ENCODE data around the gene MGAT5. TPM values are rescaled to one million over a fixed set of nuclear protein-coding genes. Genes with fewer than 3 reads are reported as not detected.

The MGAT5 gene
- total and polyA plus RNA-seq, 4 experiments from 2014 or later, result 4.4 to 81.3 (median 48.0) TPM

DNA sequence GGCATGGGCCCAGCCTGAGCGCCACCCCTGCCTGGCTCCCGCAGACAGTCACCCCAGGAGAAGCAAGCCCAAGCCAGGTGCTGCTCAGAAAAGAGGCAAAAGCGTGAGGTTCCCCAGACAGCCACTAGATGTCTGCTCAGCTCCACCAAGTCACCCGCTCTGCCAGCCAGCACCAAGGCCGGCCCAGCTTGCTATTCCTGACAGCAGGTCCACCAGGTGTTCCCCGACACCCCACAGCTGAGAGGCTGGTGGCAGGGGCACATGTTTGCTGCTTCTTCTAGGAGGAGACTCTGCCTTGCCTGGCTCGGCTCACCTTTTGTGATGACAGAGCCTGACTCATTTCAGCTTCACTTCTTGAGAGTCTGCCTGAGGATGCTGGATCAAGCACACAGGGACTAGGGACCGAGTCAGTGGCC, 206.7 kb downstream of the MGAT5 start:
- no peaks in the 10 kb centered on the region for H3K4me1 Mint-ChIP-seq
- no peak overlapping the region for H3K4me3 Mint-ChIP-seq
- H3K27me3 Mint-ChIP-seq, result no peaks in the 10 kb centered on the region
- H3K27me3 ChIP-seq (ENCODE audit: insufficient read depth, low read length), result no peaks in the 10 kb centered on the region
- H3K9me3 Mint-ChIP-seq, result peaks cover 0 to 4% (median 0%) of the 10 kb centered on the region in 8 donors
- CTCF ChIA-PET (ENCODE audit: partially characterized antibody), result interaction anchor here (0.8 to 1.4 kb wide), 6 partner anchors 9 to 438 kb away, joined by 3 to 4 read pairs (median 3); no protein-coding TSS in a partner anchor
- intact Hi-C loops (cut with micrococcal nuclease), result loop anchor here (1.0 to 10.0 kb wide), 2 partner anchors 234 to 438 kb away; no protein-coding TSS in a partner anchor
- POLR2A ChIA-PET (ENCODE audit: partially characterized antibody), result no interaction called here
- no peak overlapping the region for H3K4me3 ChIP-seq (ENCODE audit: low read length in 2 of 2)
- H3K4me1 ChIP-seq (ENCODE audit: insufficient read depth, low read length), result no peaks in the 10 kb centered on the region
- DNase-seq, result peak in 4 of 5 donors; percentile 30 to 36 (median 34)
- peaks cover 0 to 2% of the 10 kb centered on the region in 2 donors for H3K36me3 Mint-ChIP-seq
- H3K36me3 ChIP-seq (ENCODE audit: insufficient read depth, low read length), result no peaks in the 10 kb centered on the region
- H3K9me3 ChIP-seq (ENCODE audit: control insufficient read depth in 1 of 2, low read length in 2 of 2), result no peaks in the 10 kb centered on the region
- H3K27ac ChIP-seq (ENCODE audit: low read depth, low read length), result no peak overlapping the region
- H3K27ac Mint-ChIP-seq, result no peak overlapping the region

DNA sequence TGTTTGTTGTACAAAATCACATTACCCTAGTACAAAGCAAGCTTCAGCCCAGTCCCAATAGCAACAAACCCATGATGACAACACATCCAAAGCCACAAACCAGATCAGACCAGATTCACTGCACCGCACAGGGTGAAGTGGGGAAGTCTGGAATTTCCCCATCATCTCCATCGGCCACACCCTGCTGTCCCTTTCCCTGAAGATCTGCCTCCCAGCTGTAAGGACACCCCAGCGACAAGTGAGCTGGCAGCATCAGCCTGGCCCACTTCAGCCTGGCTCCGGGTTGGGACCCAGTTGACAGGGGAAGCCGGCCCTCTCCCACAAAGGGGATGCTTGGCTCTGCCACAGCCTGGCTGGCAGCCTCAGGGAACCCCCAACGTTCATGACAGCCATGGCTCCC, 207.6 kb downstream of the MGAT5 start:
- Mint-ChIP-seq H3K4me3 (no peak overlapping the region), H3K27me3 (no peaks in the 10 kb centered on the region), H3K4me1 (no peaks in the 10 kb centered on the region), H3K36me3 (no peaks in the 10 kb centered on the region), H3K27ac (peak overlapping the region in 2 of 7 donors; percentile 57 to 62), H3K9me3 (peaks cover 0 to 4% (median 0%) of the 10 kb centered on the region in 8 donors)
- Histone ChIP-seq H3K27ac (ENCODE audit: low read depth, low read length) (no peak overlapping the region), H3K4me1 (ENCODE audit: insufficient read depth, low read length) (no peaks in the 10 kb centered on the region), H3K4me3 (ENCODE audit: low read length in 2 of 2) (no peak overlapping the region), H3K27me3 (ENCODE audit: insufficient read depth, low read length) (no peaks in the 10 kb centered on the region), H3K9me3 (ENCODE audit: control insufficient read depth in 1 of 2, low read length in 2 of 2) (no peaks in the 10 kb centered on the region), H3K36me3 (ENCODE audit: insufficient read depth, low read length) (no peaks in the 10 kb centered on the region)
- POLR2A ChIA-PET (ENCODE audit: partially characterized antibody), result no interaction called here
- intact Hi-C loops (cut with micrococcal nuclease), result loop anchor here (10.0 kb wide), 1 partner anchor 233 kb away; no protein-coding TSS in a partner anchor
- DNase-seq, result no peak
- CTCF ChIA-PET (ENCODE audit: partially characterized antibody), result interaction anchor here (1.2 to 1.4 kb wide), 2 partner anchors 362 to 429 kb away, joined by 3 to 4 read pairs; no protein-coding TSS in a partner anchor

- Mint-ChIP-seq H3K4me1 (no peaks in the 10 kb centered on the region), H3K9me3 (peaks cover 0 to 4% (median 0%) of the 10 kb centered on the region in 8 donors), H3K4me3 (no peak overlapping the region), H3K36me3 (no peaks in the 10 kb centered on the region), H3K27ac (no peak overlapping the region), H3K27me3 (no peaks in the 10 kb centered on the region)
- H3K27me3 ChIP-seq (ENCODE audit: insufficient read depth, low read length), result no peaks in the 10 kb centered on the region
- no peaks in the 10 kb centered on the region for H3K36me3 ChIP-seq (ENCODE audit: insufficient read depth, low read length)
- H3K27ac ChIP-seq (ENCODE audit: low read depth, low read length), result no peak overlapping the region
- no peak overlapping the region for H3K4me3 ChIP-seq (ENCODE audit: low read length in 2 of 2)
- no peaks in the 10 kb centered on the region for H3K9me3 ChIP-seq (ENCODE audit: control insufficient read depth in 1 of 2, low read length in 2 of 2)
- H3K4me1 ChIP-seq (ENCODE audit: insufficient read depth, low read length), result no peaks in the 10 kb centered on the region
- ChIA-PET POLR2A (ENCODE audit: partially characterized antibody) (no interaction called here), CTCF (ENCODE audit: partially characterized antibody) (no interaction called here)
- intact Hi-C loops (cut with micrococcal nuclease), result loop anchor here (10.0 kb wide), 1 partner anchor 233 kb away; no protein-coding TSS in a partner anchor
- no peak for DNase-seq
Observed at GRCh38 chr2:134462275-134462674, 208.4 kb downstream of the MGAT5 start.

- H3K4me1 Mint-ChIP-seq, result no peaks in the 10 kb centered on the region
- H3K27me3 ChIP-seq (ENCODE audit: insufficient read depth, low read length), result no peaks in the 10 kb centered on the region
- peaks cover 0 to 2% (median 0%) of the 10 kb centered on the region in 8 donors for H3K9me3 Mint-ChIP-seq
- H3K9me3 ChIP-seq (ENCODE audit: control insufficient read depth in 1 of 2, low read length in 2 of 2), result no peaks in the 10 kb centered on the region
- H3K27ac ChIP-seq (ENCODE audit: low read depth, low read length), result no peak overlapping the region
- intact Hi-C loops (cut with micrococcal nuclease), result loop anchor here (10.0 kb wide), 1 partner anchor 232 kb away; no protein-coding TSS in a partner anchor
- H3K27me3 Mint-ChIP-seq, result no peaks in the 10 kb centered on the region
- no peak overlapping the region for H3K27ac Mint-ChIP-seq
- no peak overlapping the region for H3K4me3 ChIP-seq (ENCODE audit: low read length in 2 of 2)
- POLR2A ChIA-PET (ENCODE audit: partially characterized antibody), result no interaction called here
- H3K36me3 Mint-ChIP-seq, result no peaks in the 10 kb centered on the region
- DNase-seq, result no peak
- H3K4me3 Mint-ChIP-seq, result no peak overlapping the region
- H3K36me3 ChIP-seq (ENCODE audit: insufficient read depth, low read length), result no peaks in the 10 kb centered on the region
- no peaks in the 10 kb centered on the region for H3K4me1 ChIP-seq (ENCODE audit: insufficient read depth, low read length)
- CTCF ChIA-PET (ENCODE audit: partially characterized antibody), result no interaction called here
Observed at GRCh38 chr2:134462791-134463698, 209.2 kb downstream of the MGAT5 start.

GRCh38 chr2:134463699-134464022, 209.8 kb downstream of the MGAT5 start:
- no peaks in the 10 kb centered on the region for H3K36me3 Mint-ChIP-seq
- CTCF ChIA-PET (ENCODE audit: partially characterized antibody), result no interaction called here
- no peaks in the 10 kb centered on the region for H3K4me1 ChIP-seq (ENCODE audit: insufficient read depth, low read length)
- intact Hi-C loops (cut with micrococcal nuclease), result loop anchor here (10.0 kb wide), 1 partner anchor 231 kb away; no protein-coding TSS in a partner anchor
- H3K27me3 Mint-ChIP-seq, result no peaks in the 10 kb centered on the region
- H3K4me3 ChIP-seq (ENCODE audit: low read length in 2 of 2), result no peak overlapping the region
- no peaks in the 10 kb centered on the region for H3K36me3 ChIP-seq (ENCODE audit: insufficient read depth, low read length)
- DNase-seq, result no peak
- no peak overlapping the region for H3K4me3 Mint-ChIP-seq
- no peaks in the 10 kb centered on the region for H3K4me1 Mint-ChIP-seq
- no peak overlapping the region for H3K27ac ChIP-seq (ENCODE audit: low read depth, low read length)
- no peaks in the 10 kb centered on the region for H3K9me3 ChIP-seq (ENCODE audit: control insufficient read depth in 1 of 2, low read length in 2 of 2)
- H3K27ac Mint-ChIP-seq, result no peak overlapping the region
- POLR2A ChIA-PET (ENCODE audit: partially characterized antibody), result no interaction called here
- no peaks in the 10 kb centered on the region for H3K9me3 Mint-ChIP-seq
- no peaks in the 10 kb centered on the region for H3K27me3 ChIP-seq (ENCODE audit: insufficient read depth, low read length)

GRCh38 chr2:134465228-134466105, 211.6 kb downstream of the MGAT5 start:
- Histone ChIP-seq H3K27me3 (ENCODE audit: insufficient read depth, low read length) (no peaks in the 10 kb centered on the region), H3K27ac (ENCODE audit: low read depth, low read length) (no peak overlapping the region), H3K4me1 (ENCODE audit: insufficient read depth, low read length) (no peaks in the 10 kb centered on the region), H3K9me3 (ENCODE audit: control insufficient read depth in 1 of 2, low read length in 2 of 2) (no peaks in the 10 kb centered on the region), H3K36me3 (ENCODE audit: insufficient read depth, low read length) (no peaks in the 10 kb centered on the region), H3K4me3 (ENCODE audit: low read length in 2 of 2) (no peak overlapping the region)
- Mint-ChIP-seq H3K4me3 (no peak overlapping the region), H3K9me3 (peaks cover 0 to 2% (median 0%) of the 10 kb centered on the region in 8 donors), H3K27ac (no peak overlapping the region), H3K36me3 (no peaks in the 10 kb centered on the region), H3K27me3 (no peaks in the 10 kb centered on the region), H3K4me1 (no peaks in the 10 kb centered on the region)
- CTCF ChIA-PET (ENCODE audit: partially characterized antibody), result interaction anchor here (2.2 kb wide), 1 partner anchor 14 kb away, joined by 7 read pairs; no protein-coding TSS in a partner anchor
- no peak for DNase-seq
- POLR2A ChIA-PET (ENCODE audit: partially characterized antibody), result interaction anchor here (0.6 kb wide), 1 partner anchor 353 kb away, joined by 3 read pairs; no protein-coding TSS in a partner anchor
- intact Hi-C loops (cut with micrococcal nuclease), result loop anchor here (10.0 kb wide), 1 partner anchor 229 kb away; no protein-coding TSS in a partner anchor
